ENCODE data around the gene PPP2R5A. TPM values are rescaled to one million over a fixed set of nuclear protein-coding genes. Genes with fewer than 3 reads are reported as not detected.
A peak's percentile ranks its signal among the peaks of the same experiment; 100 is the strongest.

Gene PPP2R5A
- total RNA-seq, 4 donors from 2014 or later = 62.7 to 81.5 (median 70.1) TPM

GRCh38 chr1:212293579-212293978, 8.4 kb downstream of the PPP2R5A start:
- intact Hi-C loops (cut with DNase I) = loop anchor here (10.0 kb wide), 2 partner anchors 71 to 219 kb away; no protein-coding TSS in a partner anchor

DNA sequence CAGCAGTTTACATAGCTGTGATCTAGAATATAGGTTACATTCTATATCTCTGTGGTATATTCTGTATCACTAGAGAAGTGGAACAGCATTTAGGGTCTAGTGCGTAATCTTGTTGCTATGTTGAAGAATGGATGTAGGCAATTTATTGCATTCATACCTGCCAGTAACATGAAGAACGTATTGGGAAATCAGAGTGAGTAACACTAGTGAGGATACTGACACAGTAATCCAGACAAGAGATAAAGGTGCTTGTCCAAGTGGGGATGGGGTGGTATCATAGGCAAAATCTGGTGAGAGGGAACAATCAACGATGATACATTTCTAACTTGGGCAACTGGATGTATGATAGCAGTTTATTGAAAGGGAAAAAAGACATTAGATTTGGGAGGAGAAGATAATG, 9.8 kb downstream of the PPP2R5A start:
- Histone ChIP-seq H3K27me3 (no peaks in the 10 kb centered on the region), H3K4me3 (replicated peaks in 1 of 3) (no peak overlapping the region), H3K9me3 (no peaks in the 10 kb centered on the region), H3K27ac (no peak overlapping the region), H3K36me3 (no peaks in the 10 kb centered on the region), H3K4me1 (peaks cover 18 to 30% of the 10 kb centered on the region in 2 donors)
- WGBS, 2 donors = 94 to 97% methylated on average over 3 of the region's 3 CpGs
- intact Hi-C loops (cut with DNase I) = loop anchor here (10.0 kb wide), 2 partner anchors 70 to 220 kb away; no protein-coding TSS in a partner anchor
- no peak for TF ChIP-seq CTCF (IDR thresholded peaks at IDR 0.05)
- TF ChIP-seq POLR2A (IDR thresholded peaks at IDR 0.05) = no peak
- DNase-seq = no peak

More at GRCh38 chr1:212293579-212293978, 8.4 kb downstream of the PPP2R5A start:
- 84 to 86% methylated on average over 1 of the region's 1 CpG for WGBS, 2 donors
- Histone ChIP-seq H3K9me3 (no peaks in the 10 kb centered on the region), H3K27ac (no peak overlapping the region), H3K4me1 (peaks cover 18 to 37% of the 10 kb centered on the region in 2 donors), H3K4me3 (replicated peaks in 1 of 3) (no peak overlapping the region), H3K36me3 (no peaks in the 10 kb centered on the region), H3K27me3 (no peaks in the 10 kb centered on the region)
- TF ChIP-seq POLR2A (IDR thresholded peaks at IDR 0.05) = no peak
- peak in 2 of 6 experiments; percentile 21 to 22 for TF ChIP-seq CTCF (IDR thresholded peaks at IDR 0.05)
- DNase-seq = no peak

DNA sequence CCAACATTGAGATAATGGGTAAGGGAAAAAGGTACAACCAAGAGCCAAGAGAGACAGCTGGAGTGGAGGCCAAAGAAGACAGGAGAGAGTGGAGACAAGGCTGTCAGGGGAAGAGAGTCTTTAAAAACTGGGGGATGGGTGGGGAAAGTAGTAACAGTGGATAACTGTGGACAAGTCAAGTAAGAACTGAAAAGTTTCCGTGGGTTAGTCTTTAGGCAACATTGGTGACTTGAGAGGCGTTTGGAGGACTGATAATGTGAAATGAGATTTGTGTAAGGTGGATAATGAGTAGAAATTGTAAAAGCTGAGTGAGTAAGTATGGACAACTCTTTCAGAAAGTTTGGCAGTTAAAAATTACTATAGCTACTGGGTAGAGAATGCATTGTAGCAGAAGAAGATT, 10.4 kb downstream of the PPP2R5A start:
- Histone ChIP-seq H3K4me3 (replicated peaks in 1 of 3) (no peak overlapping the region), H3K9me3 (no peaks in the 10 kb centered on the region), H3K36me3 (no peaks in the 10 kb centered on the region), H3K27ac (no peak overlapping the region), H3K27me3 (no peaks in the 10 kb centered on the region), H3K4me1 (peaks cover 18 to 28% of the 10 kb centered on the region in 2 donors)
- TF ChIP-seq POLR2A (IDR thresholded peaks at IDR 0.05) = no peak
- TF ChIP-seq CTCF (IDR thresholded peaks at IDR 0.05) = no peak
- WGBS, 2 donors = 86 to 89% methylated on average over 2 of the region's 2 CpGs
- intact Hi-C loops (cut with DNase I) = loop anchor here (10.0 kb wide), 2 partner anchors 69 to 221 kb away; no protein-coding TSS in a partner anchor
- DNase-seq = no peak

GRCh38 chr1:212297338-212297737, 12.1 kb downstream of the PPP2R5A start:
- WGBS, 2 donors = 94 to 96% methylated on average over 6 of the region's 6 CpGs
- H3K27me3 ChIP-seq = no peaks in the 10 kb centered on the region
- H3K4me1 ChIP-seq = peaks cover 13 to 16% of the 10 kb centered on the region in 2 donors
- H3K9me3 ChIP-seq = no peaks in the 10 kb centered on the region
- no peak overlapping the region for H3K4me3 ChIP-seq (replicated peaks in 1 of 3)
- no peaks in the 10 kb centered on the region for H3K36me3 ChIP-seq
- no peak overlapping the region for H3K27ac ChIP-seq
- intact Hi-C loops (cut with DNase I) = loop anchor here (10.0 kb wide), 2 partner anchors 67 to 223 kb away; no protein-coding TSS in a partner anchor
- DNase-seq = no peak
- TF ChIP-seq CTCF (IDR thresholded peaks at IDR 0.05) = no peak
- no peak for TF ChIP-seq POLR2A (IDR thresholded peaks at IDR 0.05)

- Histone ChIP-seq H3K36me3 (no peaks in the 10 kb centered on the region), H3K4me3 (replicated peaks in 1 of 3) (no peak overlapping the region), H3K27me3 (no peaks in the 10 kb centered on the region), H3K4me1 (peaks cover 6 to 8% of the 10 kb centered on the region in 2 donors), H3K27ac (no peak overlapping the region), H3K9me3 (no peaks in the 10 kb centered on the region)
- WGBS, 2 donors = 59 to 62% methylated on average over 1 of the region's 1 CpG
- no peak for DNase-seq
- TF ChIP-seq POLR2A (IDR thresholded peaks at IDR 0.05) = no peak
- TF ChIP-seq CTCF (IDR thresholded peaks at IDR 0.05) = no peak
- intact Hi-C loops (cut with DNase I) = no loop called here
Observed at GRCh38 chr1:212301580-212301979, 16.4 kb downstream of the PPP2R5A start.
